ENCODE measurements around the gene DGKB.

DGKB gene

GRCh38 chr7:14858866-14859265 lies 43.7 kb downstream of the DGKB start:
- DNase-seq: no peak

GRCh38 chr7:14858410-14858809 lies 44.1 kb downstream of the DGKB start:
- DNase-seq: no peak

- no peak for DNase-seq
Measured at GRCh38 chr7:14855033-14855794, 47.3 kb downstream of the DGKB start.

- no peak for DNase-seq
Measured at GRCh38 chr7:14854471-14854870, 48.1 kb downstream of the DGKB start.

GRCh38 chr7:14851610-14852009 lies 50.9 kb downstream of the DGKB start:
- DNase-seq: no peak

- no peak for DNase-seq
Measured at GRCh38 chr7:14850039-14850438, 52.5 kb downstream of the DGKB start.

GRCh38 chr7:14846405-14846804 lies 56.1 kb downstream of the DGKB start:
- no peak for DNase-seq

- no peak for DNase-seq
Measured at GRCh38 chr7:14843755-14844154, 58.8 kb downstream of the DGKB start.

GRCh38 chr7:14842523-14842922 lies 60.0 kb downstream of the DGKB start:
- DNase-seq: no peak

GRCh38 chr7:14841869-14842268 lies 60.7 kb downstream of the DGKB start:
- no peak for DNase-seq

GRCh38 chr7:14841086-14841485 lies 61.5 kb downstream of the DGKB start:
- DNase-seq: no peak

GRCh38 chr7:14839307-14839706 lies 63.2 kb downstream of the DGKB start:
- no peak for DNase-seq

GRCh38 chr7:14837216-14837615 lies 65.3 kb downstream of the DGKB start:
- no peak for DNase-seq

- no peak for DNase-seq
Measured at GRCh38 chr7:14836571-14837189, 65.9 kb downstream of the DGKB start.

- DNase-seq: no peak
Measured at GRCh38 chr7:14836006-14836405, 66.5 kb downstream of the DGKB start.

- DNase-seq: no peak
Measured at GRCh38 chr7:14835384-14835783, 67.2 kb downstream of the DGKB start.

- no peak for DNase-seq
Measured at GRCh38 chr7:14834883-14835282, 67.7 kb downstream of the DGKB start.

GRCh38 chr7:14834456-14834855 lies 68.1 kb downstream of the DGKB start:
- DNase-seq: no peak

GRCh38 chr7:14833707-14834106 lies 68.8 kb downstream of the DGKB start:
- DNase-seq: no peak

GRCh38 chr7:14828053-14828452 lies 74.5 kb downstream of the DGKB start:
- DNase-seq: no peak

- no peak for DNase-seq
Measured at GRCh38 chr7:14826426-14826825, 76.1 kb downstream of the DGKB start.

- no peak for DNase-seq
Measured at GRCh38 chr7:14825912-14826311, 76.6 kb downstream of the DGKB start.

GRCh38 chr7:14822481-14822854 lies 80.1 kb downstream of the DGKB start:
- no peak for DNase-seq

- no peak for DNase-seq
Measured at GRCh38 chr7:14821757-14822480, 80.6 kb downstream of the DGKB start.

Measured in GOT3 (cell line).